Panc1 (cell line): Measurements from ENCODE around the gene STX5. TPM values are rescaled to one million over a fixed set of nuclear protein-coding genes. Genes with fewer than 3 reads are reported as not detected.

ENCODE experiments used
- ATAC-seq: fragments of 200-7000 bp; cut with Tn5 transposase; 2 replicates; pipeline ENCODE4 v1.9.1; 2020; ENCODE audit warnings: mild to moderate bottlenecking, moderate library complexity
- BruUV-seq: library from RNA; stranded (reverse); fragments of 400-500 nt; replicated peaks from 2 replicates; lab custom pipeline; 2021; lab: Mats Ljungman, UMichigan
- CTCF ChIA-PET: fragments of 300-600 bp; sonication (Branson Sonifier 250); formaldehyde crosslinking; loops from one replicate; lab custom pipeline; 2022; ENCODE audit warnings: antibody characterized with exemption; lab: Charles Lee
- POLR2A ChIA-PET: fragments of 300-600 bp; sonication (Branson Sonifier 250); formaldehyde crosslinking; loops from one replicate; lab custom pipeline; 2022; ENCODE audit warnings: antibody characterized with exemption; lab: Charles Lee
- DNase-seq: peaks from one replicate; pipeline ENCODE4 v3.0.0-alpha.2; 2010; ENCODE audit warnings: low read depth, low spot score
- H3K27ac ChIP-seq: 2 replicates; pipeline ENCODE4 v1.5.1; 2011; ENCODE audit warnings: mild to moderate bottlenecking, low read length, inconsistent platforms
- H3K27me3 ChIP-seq: fragments of 200-500 bp; sonication (Bioruptor generic); 2 replicates; pipeline ENCODE4 v1.6.0; 2014; ENCODE audit warnings: low read length, inconsistent platforms; ENCODE audit not compliant: control insufficient read depth, insufficient read depth
- H3K36me3 ChIP-seq: fragments of 200-500 bp; sonication (Bioruptor generic); 2 replicates; pipeline ENCODE4 v1.5.1; 2014; ENCODE audit warnings: inconsistent platforms, mild to moderate bottlenecking, low read length, moderate library complexity; ENCODE audit not compliant: control insufficient read depth, insufficient read depth
- H3K4me1 ChIP-seq: 2 replicates; pipeline ENCODE4 v1.5.1; 2011; ENCODE audit warnings: inconsistent platforms, mild to moderate bottlenecking, low read length, moderate library complexity; ENCODE audit not compliant: control insufficient read depth, insufficient read depth
- H3K4me3 ChIP-seq, 2 experiments: 2 replicates each; pipeline ENCODE4 v1.5.1; 2011 to 2012; ENCODE audit warnings: low read depth in 2 of 2, low read length in 2 of 2, mild to moderate bottlenecking in 2 of 2, inconsistent platforms in 1 of 2, moderate library complexity in 1 of 2
- H3K9me3 ChIP-seq: fragments of 200-500 bp; sonication (Bioruptor generic); 2 replicates; pipeline ENCODE4 v1.5.1; 2014; ENCODE audit warnings: low read depth, mild to moderate bottlenecking, inconsistent platforms, low read length, moderate library complexity; ENCODE audit not compliant: control insufficient read depth, insufficient read depth
- POLR2AphosphoS5 ChIP-seq: IDR thresholded peaks from 2 replicates; pipeline ENCODE4 v1.6.1; 2012; ENCODE audit warnings: mild to moderate bottlenecking, low read depth, low read length, moderate library complexity
- REST ChIP-seq, 2 experiments: IDR thresholded peaks; 2 replicates each; pipeline ENCODE4 v1.6.1; 2011 to 2012; ENCODE audit warnings: low read depth in 2 of 2, control low read depth in 1 of 2, low read length in 1 of 2, mild to moderate bottlenecking in 1 of 2, moderate library complexity in 1 of 2; ENCODE audit not compliant: insufficient read depth in 1 of 2
- SIN3A ChIP-seq: IDR thresholded peaks from 2 replicates; pipeline ENCODE4 v1.6.1; 2012; ENCODE audit warnings: low read depth, mild to moderate bottlenecking, low read length, moderate library complexity, borderline replicate concordance; ENCODE audit not compliant: insufficient read depth
- in situ Hi-C: cut with HindIII; loops from 2 replicates; pipeline ENCODE4 v1.10.0; 2016; ENCODE audit warnings: low sequenced_read_pairs, low pct_unique_long_range_greater_than_20kb
- intact Hi-C: fragments of 100-400 bp; cut with micrococcal nuclease; formaldehyde crosslinking; loops from one replicate; pipeline ENCODE4 v1.10.0; 2022; ENCODE audit not compliant: unreplicated experiment
- total RNA-seq: library from RNA; stranded (reverse); gene quantifications from one replicate; pipeline ENCODE4 v1.2.1, GENCODE V29; 2021; ENCODE audit not compliant: unreplicated experiment
- TF ChIP-seq, protein P1 (sequence below): fragments of 450-650 bp; IDR thresholded peaks from 2 replicates; pipeline ENCODE4 v1.5.1; 2017; ENCODE audit warnings: mild to moderate bottlenecking

STX5 gene
- total RNA-seq, 1 experiment from 2014 or later = 31.4 TPM

GRCh38 chr11:62810748-62811147, 21.1 kb downstream of the STX5 start:
- POLR2A ChIA-PET = no interaction called here
- no TSS peak for BruUV-seq
- CTCF ChIA-PET = no interaction called here
- TF ChIP-seq SIN3A = no peak
- TF ChIP-seq POLR2AphosphoS5 = no peak
- H3K36me3 ChIP-seq = no peaks in the 10 kb centered on the region
- no peaks in the 10 kb centered on the region for H3K27me3 ChIP-seq
- in situ Hi-C loops (no loop called here), intact Hi-C loops (no loop called here)
- no peak for ATAC-seq
- H3K4me3 ChIP-seq = no peak overlapping the region
- no peaks in the 10 kb centered on the region for H3K9me3 ChIP-seq
- H3K27ac ChIP-seq = no peak overlapping the region
- no peak for DNase-seq
- peaks cover 5% of the 10 kb centered on the region for H3K4me1 ChIP-seq

DNA sequence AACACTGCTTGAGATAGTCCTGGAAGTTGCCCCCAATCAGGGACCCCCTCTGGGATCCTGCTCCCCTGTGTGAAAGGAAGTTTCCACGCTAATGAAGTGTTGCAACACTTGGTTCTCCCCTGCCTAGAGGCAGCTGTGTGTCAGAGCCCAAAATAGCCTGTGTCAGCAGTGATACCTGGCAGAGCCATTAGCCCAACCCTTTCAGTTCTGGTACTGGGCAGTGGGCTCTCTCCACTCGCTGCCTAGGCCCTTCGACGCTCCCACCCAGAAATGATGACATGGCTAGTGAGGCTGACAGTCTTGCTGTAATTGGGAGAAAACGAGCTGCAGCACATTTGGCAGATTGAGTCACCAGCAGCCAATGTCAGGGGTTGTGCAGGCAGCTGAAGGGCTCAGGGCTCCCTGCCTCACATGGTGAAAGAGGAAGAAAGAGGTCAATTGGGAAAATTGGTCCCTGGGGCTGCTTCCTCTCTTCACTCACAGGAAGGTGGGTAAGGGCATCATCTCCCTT, 25.2 kb downstream of the STX5 start:
- BruUV-seq = no TSS peak

More for the DNA sequence above, 25.2 kb downstream of the STX5 start:
- H3K27me3 ChIP-seq = no peaks in the 10 kb centered on the region
- ChIA-PET POLR2A (interaction anchor here (1.1 kb wide), 1 partner anchor 35 kb away, joined by 4 read pairs; no protein-coding TSS in a partner anchor), CTCF (no interaction called here)
- peaks cover 11% of the 10 kb centered on the region for H3K36me3 ChIP-seq
- no peak overlapping the region for H3K4me3 ChIP-seq
- H3K9me3 ChIP-seq = no peaks in the 10 kb centered on the region
- TF ChIP-seq SIN3A (no peak), REST (IDR thresholded peaks at IDR 0.05; ENCODE audit: insufficient read depth in 1 of 2, low read depth in 2 of 2, low read length in 1 of 2) (no peak)
- TF ChIP-seq, protein P1, sequence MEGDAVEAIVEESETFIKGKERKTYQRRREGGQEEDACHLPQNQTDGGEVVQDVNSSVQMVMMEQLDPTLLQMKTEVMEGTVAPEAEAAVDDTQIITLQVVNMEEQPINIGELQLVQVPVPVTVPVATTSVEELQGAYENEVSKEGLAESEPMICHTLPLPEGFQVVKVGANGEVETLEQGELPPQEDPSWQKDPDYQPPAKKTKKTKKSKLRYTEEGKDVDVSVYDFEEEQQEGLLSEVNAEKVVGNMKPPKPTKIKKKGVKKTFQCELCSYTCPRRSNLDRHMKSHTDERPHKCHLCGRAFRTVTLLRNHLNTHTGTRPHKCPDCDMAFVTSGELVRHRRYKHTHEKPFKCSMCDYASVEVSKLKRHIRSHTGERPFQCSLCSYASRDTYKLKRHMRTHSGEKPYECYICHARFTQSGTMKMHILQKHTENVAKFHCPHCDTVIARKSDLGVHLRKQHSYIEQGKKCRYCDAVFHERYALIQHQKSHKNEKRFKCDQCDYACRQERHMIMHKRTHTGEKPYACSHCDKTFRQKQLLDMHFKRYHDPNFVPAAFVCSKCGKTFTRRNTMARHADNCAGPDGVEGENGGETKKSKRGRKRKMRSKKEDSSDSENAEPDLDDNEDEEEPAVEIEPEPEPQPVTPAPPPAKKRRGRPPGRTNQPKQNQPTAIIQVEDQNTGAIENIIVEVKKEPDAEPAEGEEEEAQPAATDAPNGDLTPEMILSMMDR = no peak
- intact Hi-C loops = no loop called here
- in situ Hi-C loops = no loop called here
- DNase-seq = no peak
- no peak for ATAC-seq
- H3K4me1 ChIP-seq = peaks cover 10% of the 10 kb centered on the region
- H3K27ac ChIP-seq = peak overlapping the region; percentile 93
